Measurements from ENCODE around the gene CYTH4. TPM values are rescaled to one million over a fixed set of nuclear protein-coding genes. Genes with fewer than 3 reads are reported as not detected.
"Not testable (repeated sequence)": the region's sequence is repeated elsewhere in the genome, so short reads cannot be mapped to it uniquely, and the experiment has no call there.

The CYTH4 gene
- total RNA-seq, 6 donors from 2014 or later, result 16.7 to 71.2 (median 44.7) TPM

DNA sequence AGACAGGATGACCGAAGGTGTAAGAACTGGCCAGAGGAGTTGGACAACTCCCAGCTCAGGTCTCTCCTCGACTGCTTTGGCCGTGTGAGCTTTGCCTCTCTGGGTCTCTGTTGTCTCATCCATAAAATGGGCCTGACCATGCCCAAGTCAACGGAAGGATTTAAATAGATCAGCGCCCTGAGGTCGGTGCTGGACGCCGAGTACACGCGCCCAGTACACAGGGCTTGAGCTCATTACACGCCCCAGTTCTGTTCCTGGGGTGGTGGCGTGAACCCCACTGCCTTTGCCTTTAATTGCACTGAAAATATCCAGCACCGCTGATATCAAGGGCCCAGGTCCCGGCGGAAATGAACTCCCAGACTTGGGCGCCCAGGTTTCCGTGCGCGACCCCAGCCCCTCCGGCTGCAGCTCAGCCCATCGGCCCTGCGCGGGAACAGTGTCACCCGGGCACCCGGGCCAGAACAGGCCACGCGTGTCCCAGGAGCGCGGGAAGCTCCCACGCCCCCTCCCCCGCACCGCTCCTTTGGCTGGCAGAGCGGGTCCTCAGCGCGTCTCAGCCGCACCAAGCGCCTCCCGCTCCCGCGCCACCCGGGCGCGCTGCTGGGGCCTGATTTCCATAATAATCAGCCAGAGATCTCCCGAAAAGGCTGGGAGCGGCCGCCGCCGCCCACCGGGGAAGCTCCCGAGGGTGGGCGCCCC lies 42.2 kb downstream of the CYTH4 start:
- no peak overlapping the region for H3K27ac ChIP-seq
- DNase-seq, result peak in 1 of 2 donors; percentile 81
- peaks cover 7 to 17% (median 9%) of the 10 kb centered on the region in 4 donors for H3K4me1 ChIP-seq
- H3K9me3 ChIP-seq, result no peaks in the 10 kb centered on the region
- H3K27me3 ChIP-seq, result peaks cover 0 to 16% (median 6%) of the 10 kb centered on the region in 4 donors
- no peak overlapping the region for H3K4me3 ChIP-seq
- no peak for ATAC-seq (ENCODE audit: low FRiP score in 2 of 2)
- TF ChIP-seq POLR2AphosphoS5 (IDR thresholded peaks at IDR 0.05), result no peak
- TF ChIP-seq POLR2A (IDR thresholded peaks at IDR 0.05), result no peak
- no peak for TF ChIP-seq EP300 (IDR thresholded peaks at IDR 0.05)
- TF ChIP-seq, protein P1, sequence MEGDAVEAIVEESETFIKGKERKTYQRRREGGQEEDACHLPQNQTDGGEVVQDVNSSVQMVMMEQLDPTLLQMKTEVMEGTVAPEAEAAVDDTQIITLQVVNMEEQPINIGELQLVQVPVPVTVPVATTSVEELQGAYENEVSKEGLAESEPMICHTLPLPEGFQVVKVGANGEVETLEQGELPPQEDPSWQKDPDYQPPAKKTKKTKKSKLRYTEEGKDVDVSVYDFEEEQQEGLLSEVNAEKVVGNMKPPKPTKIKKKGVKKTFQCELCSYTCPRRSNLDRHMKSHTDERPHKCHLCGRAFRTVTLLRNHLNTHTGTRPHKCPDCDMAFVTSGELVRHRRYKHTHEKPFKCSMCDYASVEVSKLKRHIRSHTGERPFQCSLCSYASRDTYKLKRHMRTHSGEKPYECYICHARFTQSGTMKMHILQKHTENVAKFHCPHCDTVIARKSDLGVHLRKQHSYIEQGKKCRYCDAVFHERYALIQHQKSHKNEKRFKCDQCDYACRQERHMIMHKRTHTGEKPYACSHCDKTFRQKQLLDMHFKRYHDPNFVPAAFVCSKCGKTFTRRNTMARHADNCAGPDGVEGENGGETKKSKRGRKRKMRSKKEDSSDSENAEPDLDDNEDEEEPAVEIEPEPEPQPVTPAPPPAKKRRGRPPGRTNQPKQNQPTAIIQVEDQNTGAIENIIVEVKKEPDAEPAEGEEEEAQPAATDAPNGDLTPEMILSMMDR (IDR thresholded peaks at IDR 0.05), result no peak
- H3K36me3 ChIP-seq, result no peaks in the 10 kb centered on the region
- WGBS, 2 donors, result 19 to 40% methylated on average over 15 to 30 of the region's 51 CpGs

DNA sequence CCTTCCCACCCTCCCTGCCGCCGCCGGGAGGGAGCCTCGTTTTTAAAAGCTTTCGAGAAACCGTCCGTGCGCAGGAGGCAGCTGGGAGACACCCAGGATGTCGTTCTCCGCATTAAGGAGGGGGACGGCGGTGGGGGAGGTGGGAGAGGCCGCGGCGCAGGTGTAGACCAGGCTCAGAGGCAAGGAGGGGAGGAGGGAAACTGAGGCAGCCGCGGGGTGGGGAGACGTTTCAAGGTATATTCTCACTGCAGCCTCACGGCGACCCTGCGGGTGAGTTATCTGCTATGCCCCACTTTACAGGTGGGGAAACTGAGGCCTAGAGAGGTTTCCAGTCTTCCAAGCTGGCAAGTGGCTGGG lies 42.7 kb downstream of the CYTH4 start:
- DNase-seq, result no peak
- TF ChIP-seq EP300 (IDR thresholded peaks at IDR 0.05) (no peak), POLR2A (IDR thresholded peaks at IDR 0.05) (no peak), POLR2AphosphoS5 (IDR thresholded peaks at IDR 0.05) (no peak)
- TF ChIP-seq, protein P1 (IDR thresholded peaks at IDR 0.05), result no peak
- ATAC-seq (ENCODE audit: low FRiP score in 2 of 2), result no peak
- H3K27me3 ChIP-seq, result peaks cover 0 to 16% (median 6%) of the 10 kb centered on the region in 4 donors
- H3K9me3 ChIP-seq, result no peaks in the 10 kb centered on the region
- H3K4me1 ChIP-seq, result peaks cover 7 to 17% (median 9%) of the 10 kb centered on the region in 4 donors
- no peak overlapping the region for H3K4me3 ChIP-seq
- H3K36me3 ChIP-seq, result no peaks in the 10 kb centered on the region
- no peak overlapping the region for H3K27ac ChIP-seq
- 10 to 26% methylated on average over 4 to 20 of the region's 21 CpGs for WGBS, 2 donors

DNA sequence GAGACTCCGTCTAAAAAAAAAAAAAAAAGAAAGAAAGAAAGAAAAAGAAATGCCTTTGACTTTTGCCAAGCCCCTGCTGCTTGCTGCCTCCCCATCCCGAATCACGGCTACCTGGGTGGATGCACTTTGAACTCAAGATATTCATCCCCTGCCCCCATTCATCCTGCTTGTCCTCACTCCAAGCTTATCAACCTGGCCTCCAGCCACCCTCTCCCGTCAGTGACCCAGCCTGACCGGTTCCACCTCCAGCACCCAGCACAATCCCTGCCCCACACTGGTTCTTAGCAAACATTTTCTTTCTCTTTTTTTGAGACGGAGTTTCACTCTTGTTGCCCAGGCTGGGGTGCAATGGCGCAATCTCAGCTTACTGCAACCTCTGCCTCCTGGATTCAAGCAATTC lies 44.4 kb downstream of the CYTH4 start:
- Histone ChIP-seq H3K27me3 (peaks cover 0 to 16% (median 6%) of the 10 kb centered on the region in 4 donors), H3K36me3 (no peaks in the 10 kb centered on the region), H3K4me3 (no peak overlapping the region), H3K4me1 (peaks cover 7 to 13% (median 10%) of the 10 kb centered on the region in 4 donors), H3K27ac (peak overlapping the region in 1 of 4 donors; percentile 30), H3K9me3 (no peaks in the 10 kb centered on the region)
- DNase-seq (peak in 1 of 2 donors; percentile 84), ATAC-seq (ENCODE audit: low FRiP score in 2 of 2) (peak in 1 of 2 donors; percentile 37)
- 41 to 52% methylated on average over 7 of the region's 7 CpGs for WGBS, 2 donors
- TF ChIP-seq, protein P1 (IDR thresholded peaks at IDR 0.05), result no peak
- TF ChIP-seq EP300 (IDR thresholded peaks at IDR 0.05), result no peak
- TF ChIP-seq POLR2AphosphoS5 (IDR thresholded peaks at IDR 0.05), result no peak
- no peak for TF ChIP-seq POLR2A (IDR thresholded peaks at IDR 0.05)

DNA sequence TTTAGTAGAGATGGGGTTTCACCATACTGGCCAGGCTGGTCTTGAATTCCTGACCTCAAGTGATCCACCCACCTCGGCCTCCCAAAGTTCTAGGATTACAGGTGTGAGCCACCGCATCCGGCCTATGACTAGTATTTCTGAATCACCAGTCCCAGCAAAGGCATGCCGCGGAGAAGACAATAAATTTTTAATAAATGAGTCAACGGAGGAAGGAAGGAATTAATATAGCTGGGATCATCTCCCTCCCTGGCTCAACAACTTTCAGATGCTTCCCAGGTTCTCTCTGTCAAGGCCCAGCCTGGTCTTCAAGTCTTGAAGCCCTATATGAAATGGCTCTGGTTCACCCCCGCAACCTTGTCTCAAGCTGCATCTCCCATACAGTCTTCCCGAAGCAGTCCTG lies 45.7 kb downstream of the CYTH4 start:
- Histone ChIP-seq H3K27me3 (peaks cover 0 to 24% (median 9%) of the 10 kb centered on the region in 4 donors), H3K36me3 (no peaks in the 10 kb centered on the region), H3K9me3 (no peaks in the 10 kb centered on the region), H3K4me1 (peaks cover 7 to 13% (median 10%) of the 10 kb centered on the region in 4 donors), H3K27ac (no peak overlapping the region), H3K4me3 (no peak overlapping the region)
- ATAC-seq (ENCODE audit: low FRiP score in 2 of 2), result no peak
- no peak for DNase-seq
- WGBS, 2 donors, result 83 to 87% methylated on average over 8 of the region's 8 CpGs
- no peak for TF ChIP-seq EP300 (IDR thresholded peaks at IDR 0.05)
- no peak for TF ChIP-seq POLR2AphosphoS5 (IDR thresholded peaks at IDR 0.05)
- TF ChIP-seq POLR2A (IDR thresholded peaks at IDR 0.05), result no peak
- TF ChIP-seq, protein P1 (IDR thresholded peaks at IDR 0.05), result no peak

DNA sequence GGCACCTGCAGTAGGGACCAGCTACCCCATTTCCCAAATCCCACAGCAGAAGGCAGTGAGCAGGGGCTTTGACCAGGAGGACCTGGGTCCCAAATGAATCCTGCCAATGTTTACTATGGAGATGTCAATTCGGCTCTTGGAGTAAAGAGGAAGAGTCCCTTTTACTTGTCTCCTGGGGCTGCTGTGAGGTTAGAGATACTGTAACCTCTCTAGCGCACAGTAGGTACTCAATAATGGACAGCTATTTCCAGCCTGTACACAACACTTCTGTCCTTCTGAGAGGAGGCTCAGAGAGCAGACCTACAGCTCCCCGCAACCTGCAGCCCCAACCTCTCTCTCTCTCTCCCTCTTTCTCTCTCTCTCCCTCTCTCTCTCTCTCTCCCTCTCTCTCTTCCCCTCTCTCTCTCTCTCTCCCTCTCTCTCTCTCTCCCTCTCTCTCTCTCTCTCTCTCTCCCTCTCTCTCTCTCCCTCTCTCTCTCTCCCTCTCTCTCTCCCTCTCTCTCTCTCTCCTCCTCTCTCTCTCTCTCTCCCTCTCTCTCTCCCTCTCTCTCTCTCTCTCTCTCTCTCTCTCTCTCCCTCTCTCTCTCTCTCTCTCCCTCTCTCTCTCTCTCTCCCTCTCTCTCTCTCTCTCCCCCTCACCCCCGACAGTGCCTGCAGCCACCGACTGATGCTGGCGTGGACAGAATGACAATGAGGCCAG lies 46.4 kb downstream of the CYTH4 start:
- 84 to 97% methylated on average over 3 to 4 of the region's 6 CpGs for WGBS, 2 donors
- H3K9me3 ChIP-seq; H3K36me3 ChIP-seq; H3K27ac ChIP-seq; H3K4me3 ChIP-seq; ATAC-seq (ENCODE audit: low FRiP score in 2 of 2); DNase-seq: not testable (repeated sequence)
- Histone ChIP-seq H3K4me1 (peaks cover 7 to 13% (median 10%) of the 10 kb centered on the region in 4 donors), H3K27me3 (peaks cover 0 to 25% (median 12%) of the 10 kb centered on the region in 4 donors)

Measured in upper lobe of left lung (tissue), 6 donors.